GM21447 (cell line): ENCODE results near the gene EXD2.

Experiments used
- ATAC-seq: cut with Tn5 transposase; IDR thresholded peaks from one replicate; pipeline ENCODE4 v1.9.1; 2021; ENCODE audit not compliant: unreplicated experiment

Gene EXD2

DNA sequence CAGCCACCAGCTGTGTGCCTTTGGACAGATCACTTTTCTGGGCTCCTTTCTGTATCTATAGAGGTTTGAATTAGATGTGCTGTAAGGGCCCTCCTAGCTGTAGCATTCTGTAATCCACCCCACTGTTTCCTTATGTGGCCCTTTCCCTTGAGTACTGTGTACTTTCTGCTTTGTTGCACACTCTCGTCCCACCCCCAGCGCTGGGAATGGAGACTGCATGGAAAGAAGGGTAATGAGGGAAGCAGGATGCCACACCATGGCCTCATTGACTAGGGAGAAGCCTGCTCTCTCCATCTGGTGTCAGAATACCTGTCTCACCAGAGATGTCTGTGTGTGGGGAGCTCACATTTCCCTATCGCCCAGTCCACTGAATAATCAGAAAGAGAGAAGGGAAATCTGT lies 55.0 kb downstream of the EXD2 start:
- no peak for ATAC-seq

DNA sequence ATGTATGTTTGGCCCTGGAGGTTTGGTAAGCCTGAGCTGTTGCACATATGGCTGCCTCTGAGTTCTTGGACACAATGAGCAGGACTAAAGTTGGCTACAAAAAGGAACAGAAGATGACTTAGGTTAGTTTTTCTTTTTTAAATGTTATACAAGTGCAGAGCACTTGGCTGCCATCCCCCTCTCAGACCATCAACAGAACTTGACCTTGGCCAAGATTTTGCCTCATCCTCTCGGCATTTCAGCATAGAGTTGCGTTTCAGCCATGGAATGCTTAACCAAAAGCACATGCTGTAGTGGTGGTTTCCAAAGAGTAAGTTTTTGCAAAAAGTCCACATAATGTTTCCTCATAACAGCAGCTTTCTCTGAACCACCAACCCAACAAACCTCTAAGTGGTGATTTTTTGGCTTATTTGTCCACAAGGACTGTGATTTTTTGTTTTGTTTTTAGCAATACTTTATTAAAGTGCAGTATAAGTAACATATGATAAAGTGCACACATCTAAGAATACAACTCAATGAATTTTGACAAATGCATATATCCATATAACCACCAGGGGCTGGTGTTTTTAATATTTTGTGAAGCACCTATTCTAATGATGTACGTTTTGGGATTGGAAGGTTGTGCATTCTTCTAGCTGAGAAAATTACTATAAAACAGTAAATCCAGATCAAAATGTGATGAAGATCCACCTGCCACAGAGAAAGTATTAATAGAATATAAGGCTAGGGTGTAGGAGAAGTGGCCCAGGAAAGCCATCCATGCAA lies 56.6 kb downstream of the EXD2 start:
- ATAC-seq, result no peak

DNA sequence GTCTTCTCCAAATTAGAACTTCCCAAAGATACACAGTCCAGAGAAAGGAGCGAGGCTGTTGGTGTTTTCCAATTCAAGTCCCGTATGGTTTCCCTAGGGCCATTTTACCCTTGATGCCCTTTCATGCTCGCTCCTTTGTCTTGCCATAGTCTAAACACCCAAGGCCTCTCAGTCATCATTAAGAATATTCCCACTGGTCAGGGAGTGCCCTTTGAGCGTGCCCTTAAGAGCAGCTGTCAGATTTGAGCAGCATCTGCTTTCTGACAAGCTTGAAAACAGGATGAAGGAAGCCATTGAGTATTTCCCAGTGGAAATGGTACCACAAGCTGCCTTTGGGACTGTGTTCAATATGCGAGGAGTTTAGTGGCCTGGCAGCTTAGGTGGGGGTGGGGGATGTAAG lies 58.3 kb downstream of the EXD2 start:
- no peak for ATAC-seq

DNA sequence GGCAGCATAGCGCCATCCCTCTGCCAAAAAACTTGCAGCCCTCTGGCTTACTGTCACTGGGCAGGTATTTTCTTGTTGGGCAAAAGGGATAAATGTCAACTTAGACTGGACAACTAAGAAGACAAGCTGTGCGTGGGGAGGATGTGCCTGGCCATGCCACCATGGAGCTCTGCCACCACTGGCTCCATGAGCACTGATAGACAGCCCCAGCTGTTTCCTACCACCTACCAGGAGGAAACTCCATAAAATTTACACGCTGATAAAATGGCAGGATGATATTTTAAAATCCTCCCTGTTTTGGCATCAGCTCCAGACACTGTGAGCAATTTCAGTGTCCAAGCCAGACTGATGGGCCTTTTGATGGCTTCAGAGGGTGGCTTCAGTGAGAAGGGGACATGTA lies 61.6 kb downstream of the EXD2 start:
- ATAC-seq, result no peak

DNA sequence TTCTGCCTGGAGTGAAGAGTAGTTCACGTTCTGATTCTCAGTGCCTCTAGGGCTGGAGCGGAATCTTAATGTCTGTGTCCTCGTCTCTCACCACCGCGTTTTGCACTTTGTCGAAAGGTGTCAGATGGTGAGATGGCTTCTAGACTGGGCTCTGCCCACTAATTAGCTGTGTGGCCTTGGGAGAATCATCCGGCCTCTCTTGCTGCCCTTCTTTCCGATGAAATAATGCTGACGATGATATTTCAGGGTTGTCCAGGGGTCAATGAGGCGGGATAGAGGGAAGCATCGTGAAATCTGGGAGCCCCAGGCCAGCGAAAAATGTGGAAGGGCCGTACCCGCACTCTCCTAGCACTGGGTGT lies 67.8 kb downstream of the EXD2 start:
- no peak for ATAC-seq

DNA sequence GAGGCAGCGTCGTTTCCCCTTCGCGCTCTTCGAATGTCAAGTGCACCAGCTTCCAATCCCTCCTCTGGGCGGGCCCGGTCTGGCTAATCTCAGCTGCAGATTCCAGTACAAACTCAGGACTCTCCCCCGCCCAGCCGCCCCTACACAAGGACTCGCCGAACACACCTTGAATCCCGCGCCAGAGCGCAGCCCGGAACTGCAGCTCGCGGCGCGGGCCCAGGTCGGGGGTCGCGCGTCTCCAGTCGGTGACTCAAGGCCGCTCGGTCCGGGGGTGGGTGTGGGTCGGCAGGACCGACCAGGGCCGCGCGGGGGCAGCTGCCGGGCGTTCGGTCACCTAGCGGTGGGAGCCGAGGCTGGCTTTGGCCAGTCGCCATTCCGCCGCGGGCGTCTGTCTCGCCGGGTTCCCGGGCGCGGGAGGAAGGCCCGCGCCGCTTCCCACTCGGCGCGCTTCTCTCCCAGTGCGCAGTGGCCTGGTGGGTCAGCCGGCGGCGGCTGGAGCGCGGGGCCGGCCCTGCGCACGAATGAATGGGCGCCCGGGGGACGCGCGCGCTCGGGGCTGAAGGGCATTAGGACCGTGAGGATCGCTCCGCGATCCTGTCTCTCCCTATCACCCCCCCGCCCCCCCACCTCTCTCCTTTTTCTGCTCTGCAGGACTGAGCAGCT lies 68.4 kb downstream of the EXD2 start, which contains the start of gene GALNT16:
Gene GALNT16, plus strand, starts transcription at position 632 of the 663 bp plus-strand sequence. CDS start 133 bp downstream, outside the sequence.
- no peak for ATAC-seq

DNA sequence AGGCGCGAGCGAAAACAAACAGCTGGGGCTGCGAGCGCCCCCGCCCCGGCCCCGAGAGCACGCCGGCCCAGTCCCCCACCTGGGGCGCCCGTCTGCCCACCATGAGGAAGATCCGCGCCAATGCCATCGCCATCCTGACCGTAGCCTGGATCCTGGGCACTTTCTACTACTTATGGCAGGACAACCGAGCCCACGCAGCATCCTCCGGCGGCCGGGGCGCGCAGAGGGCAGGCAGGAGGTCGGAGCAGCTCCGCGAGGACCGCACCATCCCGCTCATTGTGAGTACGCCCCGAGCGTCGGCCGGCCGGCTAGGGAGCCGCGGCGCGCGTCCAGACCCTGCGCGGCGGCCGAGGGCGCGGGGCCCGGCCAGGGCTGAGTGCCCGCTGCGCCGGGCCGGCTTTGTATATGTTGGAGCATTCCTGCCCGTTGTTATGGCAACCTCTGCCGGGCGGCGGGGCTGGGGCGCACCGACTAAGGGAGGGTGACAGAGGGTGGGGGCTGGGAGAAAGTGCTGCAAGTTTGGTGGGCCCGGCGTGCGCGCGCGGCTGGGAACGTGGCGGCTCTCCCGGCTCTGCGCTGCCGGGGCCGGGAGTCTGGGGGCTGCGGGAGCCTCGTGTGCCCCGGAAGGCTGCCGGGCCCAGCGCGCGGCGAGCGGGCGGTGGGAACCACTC lies 69.0 kb downstream of the EXD2 start:
- ATAC-seq, result no peak

DNA sequence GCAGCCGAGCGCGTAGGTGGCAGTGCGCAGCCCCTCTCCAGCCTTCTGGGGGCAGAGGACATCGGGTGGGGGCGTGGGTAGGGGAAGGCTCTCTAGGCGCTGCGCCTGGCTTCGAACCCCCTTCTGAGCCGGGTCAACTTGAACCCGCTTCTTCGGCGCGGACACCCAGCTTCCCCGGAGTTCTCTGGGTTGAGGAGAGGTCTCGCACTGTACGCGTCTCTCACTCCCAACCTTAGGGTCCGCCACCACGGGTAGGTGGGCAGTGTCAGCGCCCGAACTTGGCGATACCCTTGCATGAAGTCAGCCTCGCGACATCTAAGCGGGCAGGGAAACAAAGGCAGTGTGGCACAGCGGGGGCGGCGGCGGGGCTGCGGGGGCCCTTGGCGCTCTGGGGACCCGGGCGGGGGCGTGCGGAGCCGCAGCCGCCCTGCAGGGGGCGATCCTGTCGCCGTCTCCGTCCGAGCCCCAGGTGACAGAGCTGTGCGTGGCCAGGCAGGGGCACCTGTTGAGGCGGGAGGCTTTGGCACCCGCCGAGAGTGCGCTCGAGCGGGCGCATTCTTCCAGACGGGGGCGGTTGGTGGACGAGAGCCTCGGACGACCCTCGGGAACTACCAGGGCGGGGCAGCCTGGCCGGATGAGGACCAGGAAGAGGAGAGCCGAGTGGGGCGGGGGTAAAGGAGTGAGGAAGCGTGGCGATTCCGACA lies 69.7 kb downstream of the EXD2 start:
- ATAC-seq, result no peak

DNA sequence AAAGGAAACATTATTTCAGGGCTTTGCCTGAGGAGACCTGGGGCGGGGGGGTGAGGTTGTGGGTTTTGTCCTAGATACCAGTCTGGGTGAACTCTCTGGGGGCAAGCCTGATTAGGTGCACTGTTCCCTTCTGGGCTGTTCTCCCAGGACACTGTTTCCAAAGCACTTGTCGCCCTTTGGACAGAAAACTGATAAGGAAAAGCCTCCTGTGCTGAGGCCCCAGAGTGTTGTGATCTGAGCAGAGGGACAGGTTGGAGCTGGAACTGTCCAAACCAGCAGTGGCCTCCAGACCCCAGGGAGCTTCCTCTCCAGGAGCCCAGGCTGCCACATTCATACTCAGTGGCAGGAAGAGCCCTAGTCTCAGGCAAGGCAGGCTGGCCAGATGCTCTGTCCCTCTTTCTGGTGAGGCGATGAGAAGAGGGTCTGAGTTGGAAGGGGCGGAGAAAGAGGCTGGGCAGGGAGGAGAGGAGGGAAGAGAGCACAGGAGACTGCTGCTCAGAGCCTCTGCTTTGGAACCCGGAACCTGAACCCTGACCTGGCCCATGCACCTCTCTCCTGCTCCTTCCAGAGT lies 70.5 kb downstream of the EXD2 start:
- ATAC-seq, result no peak

DNA sequence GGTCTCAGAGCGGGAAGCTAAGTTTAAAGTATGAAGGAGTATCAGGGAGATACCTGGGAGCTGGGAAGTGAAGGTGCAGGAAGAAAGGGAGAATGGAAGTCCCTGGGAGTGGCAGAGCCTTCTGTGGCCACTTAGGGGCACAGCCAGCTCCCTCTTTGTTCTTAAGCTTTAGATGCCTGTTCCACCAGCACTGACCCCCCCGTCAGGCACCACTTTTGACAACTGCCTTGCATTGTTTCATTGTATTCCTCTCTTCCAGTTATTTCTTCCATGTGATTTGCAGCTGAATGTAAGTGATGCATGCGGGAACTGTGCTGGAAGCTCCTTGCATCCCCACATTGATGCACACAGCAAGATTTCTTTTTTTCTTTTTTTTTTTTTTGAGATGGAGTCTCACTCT lies 71.2 kb downstream of the EXD2 start:
- ATAC-seq, result no peak

DNA sequence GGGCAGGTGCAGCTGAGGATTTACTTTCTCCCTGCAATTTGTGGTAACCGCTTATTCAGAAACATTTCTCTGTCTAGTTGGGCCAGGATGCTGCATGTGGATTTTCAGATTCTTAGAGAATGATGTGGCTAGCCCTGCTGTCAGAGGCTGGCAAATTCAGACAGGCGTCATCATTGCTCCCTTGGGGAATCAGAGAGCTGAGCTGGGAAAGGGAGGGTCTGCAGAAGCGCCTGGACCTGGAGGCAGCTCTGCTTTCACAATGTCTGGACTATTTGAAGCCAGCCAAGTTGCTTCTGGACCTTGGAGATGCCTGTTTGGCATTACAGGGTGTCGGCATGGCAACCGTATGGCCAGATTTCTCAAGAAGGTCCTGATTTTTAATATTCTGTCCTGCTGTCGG lies 72.1 kb downstream of the EXD2 start:
- no peak for ATAC-seq

DNA sequence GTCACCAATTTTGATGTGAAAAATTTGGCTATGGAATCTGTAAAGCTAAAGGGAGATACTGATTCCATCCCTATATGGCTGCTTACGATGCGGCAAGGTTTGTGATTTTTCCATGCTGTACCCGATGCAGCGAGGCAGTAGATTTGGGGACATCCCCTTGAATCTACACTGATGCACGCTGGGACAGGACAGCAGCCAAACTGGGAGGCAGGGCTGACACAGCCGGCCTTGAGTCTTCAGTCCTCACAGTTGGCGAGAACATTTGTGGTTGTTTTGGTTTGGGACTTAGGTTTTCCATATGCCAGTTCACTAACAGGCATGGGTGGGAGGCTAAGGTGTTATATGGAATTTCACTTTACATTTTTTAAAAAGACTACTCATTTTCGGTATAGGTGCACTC lies 72.5 kb downstream of the EXD2 start:
- no peak for ATAC-seq

DNA sequence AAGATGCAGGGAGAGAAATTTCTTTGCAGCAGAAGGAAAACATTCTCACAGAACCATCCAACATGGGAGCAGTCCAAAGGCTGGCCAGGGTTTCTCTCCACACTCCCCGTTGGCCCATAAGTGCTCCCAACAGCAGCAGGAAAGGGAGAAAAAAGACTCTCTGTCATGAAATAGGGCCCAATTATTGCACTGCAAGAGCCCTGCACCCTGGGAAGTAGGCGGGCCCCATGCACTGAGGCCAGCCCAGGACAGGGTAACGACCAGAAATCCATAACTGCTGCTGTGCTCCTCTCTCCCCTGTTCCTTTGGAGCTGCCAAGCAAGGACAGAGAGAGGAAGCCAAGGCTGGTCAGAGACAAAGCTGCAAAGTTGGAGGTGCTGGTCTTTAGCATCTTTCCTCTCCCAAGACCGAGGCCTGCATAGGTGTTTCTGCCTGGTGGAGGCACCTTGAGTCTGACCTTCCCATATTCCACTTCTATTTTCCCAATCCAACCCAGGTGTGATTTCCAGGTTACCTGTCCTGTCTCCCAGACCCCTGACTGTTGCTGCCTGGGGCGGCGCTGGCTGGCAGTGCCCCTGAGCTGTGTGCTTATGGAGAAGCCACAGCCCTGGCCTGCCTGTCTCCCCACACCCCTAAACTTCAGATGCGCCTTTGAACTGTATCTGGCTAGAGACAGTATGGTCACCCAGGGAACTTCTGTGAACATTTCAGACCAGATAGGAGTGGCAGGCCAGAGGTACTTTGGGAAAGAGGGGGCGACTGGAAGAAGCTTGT lies 75.5 kb downstream of the EXD2 start:
- no peak for ATAC-seq

DNA sequence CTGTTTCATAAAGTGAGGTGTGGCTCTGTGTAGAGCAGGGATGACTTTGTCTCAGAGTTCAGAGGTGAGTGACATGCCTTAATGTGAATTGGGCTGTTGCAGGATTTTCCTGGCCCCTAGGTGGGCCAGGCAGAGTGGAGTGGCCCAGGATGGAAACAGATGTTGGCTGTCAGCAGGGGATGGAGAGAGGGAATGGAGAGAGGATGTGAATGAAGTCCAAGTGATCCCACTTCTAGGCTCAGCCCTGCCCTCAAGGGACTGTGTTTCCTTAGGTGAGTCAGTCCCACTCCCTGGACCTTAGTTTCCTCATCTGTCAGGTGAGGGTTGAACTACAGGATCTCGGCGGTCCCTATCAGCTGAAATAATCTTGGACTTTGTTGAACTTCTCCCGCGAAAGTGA lies 76.2 kb downstream of the EXD2 start:
- ATAC-seq, result no peak

DNA sequence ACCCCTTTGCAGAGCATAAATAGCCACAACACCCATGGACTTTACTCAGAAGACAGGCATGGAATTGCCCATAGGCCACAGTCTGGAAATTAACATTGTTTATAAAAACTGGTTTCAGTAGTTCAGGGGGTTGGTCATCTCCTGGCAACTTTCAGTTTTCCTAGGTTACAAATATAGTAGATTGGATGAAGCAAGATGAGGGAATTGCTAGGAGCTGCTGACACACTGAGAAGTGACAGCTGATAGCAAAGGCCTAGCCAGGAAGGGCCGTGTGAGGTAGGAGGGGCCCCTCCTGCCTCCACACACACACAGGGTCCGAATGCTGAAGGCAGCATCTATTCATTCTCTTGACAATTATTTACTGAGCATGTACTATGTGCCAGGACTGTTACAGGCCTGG lies 76.9 kb downstream of the EXD2 start:
- ATAC-seq, result no peak

DNA sequence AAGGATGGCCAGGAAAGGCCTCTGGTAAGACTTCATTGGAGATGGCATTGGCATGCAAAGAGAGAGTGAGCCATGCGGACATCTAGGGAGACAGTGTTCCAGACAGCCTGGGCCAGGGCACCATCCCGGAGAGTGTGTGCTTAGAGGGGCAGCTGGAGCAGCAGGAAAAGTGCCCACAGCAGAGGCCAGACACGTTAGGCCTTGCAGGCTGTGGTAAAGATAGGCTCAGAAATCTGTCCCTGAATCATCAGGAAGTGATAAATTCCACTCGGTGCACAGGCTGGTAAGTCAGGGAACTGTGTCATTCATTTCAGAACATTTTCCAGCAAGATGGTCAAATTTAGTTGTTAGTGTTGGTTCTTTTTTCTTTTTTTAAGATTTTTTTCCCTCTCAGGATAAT lies 77.5 kb downstream of the EXD2 start:
- ATAC-seq, result no peak

DNA sequence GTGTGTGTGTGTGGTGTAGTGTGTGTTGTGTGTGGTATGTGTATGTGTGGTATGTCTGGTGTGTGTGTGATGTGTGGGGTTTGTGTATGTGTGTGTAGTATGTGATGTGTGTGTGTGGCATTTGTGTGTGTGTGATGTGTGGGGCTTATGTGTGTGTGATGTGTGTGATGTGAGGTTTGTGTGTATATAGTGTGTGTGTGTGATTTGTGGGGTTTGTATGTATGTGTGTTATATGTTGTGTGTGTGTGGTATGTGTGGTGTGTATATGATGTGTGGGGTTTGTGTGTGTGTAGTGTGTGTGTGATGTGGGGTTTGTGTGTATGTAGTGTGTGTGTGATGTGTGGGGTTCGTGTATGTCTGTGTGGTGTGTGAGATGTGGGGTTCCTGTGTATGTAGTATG lies 78.1 kb downstream of the EXD2 start:
- no peak for ATAC-seq

DNA sequence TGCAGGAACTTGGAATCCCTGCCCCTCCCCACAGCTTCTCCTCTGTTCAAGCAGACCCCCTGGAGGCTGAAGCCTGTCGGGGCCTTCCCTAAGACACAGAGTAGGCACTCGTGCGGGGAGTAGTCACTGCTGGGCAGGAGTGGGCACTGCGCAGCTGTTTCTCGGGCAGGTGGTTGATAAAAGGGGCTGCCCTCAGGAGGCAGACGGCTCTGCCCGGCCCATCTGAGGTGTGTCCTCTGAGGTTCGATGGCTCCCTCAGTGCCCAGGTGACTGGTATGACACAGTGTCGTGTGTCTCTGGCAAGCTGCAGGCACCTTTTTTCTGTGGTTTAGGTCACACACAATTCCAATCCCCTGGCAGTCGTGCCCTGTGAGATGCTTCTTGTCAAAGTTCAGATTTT lies 78.8 kb downstream of the EXD2 start:
- ATAC-seq, result no peak

DNA sequence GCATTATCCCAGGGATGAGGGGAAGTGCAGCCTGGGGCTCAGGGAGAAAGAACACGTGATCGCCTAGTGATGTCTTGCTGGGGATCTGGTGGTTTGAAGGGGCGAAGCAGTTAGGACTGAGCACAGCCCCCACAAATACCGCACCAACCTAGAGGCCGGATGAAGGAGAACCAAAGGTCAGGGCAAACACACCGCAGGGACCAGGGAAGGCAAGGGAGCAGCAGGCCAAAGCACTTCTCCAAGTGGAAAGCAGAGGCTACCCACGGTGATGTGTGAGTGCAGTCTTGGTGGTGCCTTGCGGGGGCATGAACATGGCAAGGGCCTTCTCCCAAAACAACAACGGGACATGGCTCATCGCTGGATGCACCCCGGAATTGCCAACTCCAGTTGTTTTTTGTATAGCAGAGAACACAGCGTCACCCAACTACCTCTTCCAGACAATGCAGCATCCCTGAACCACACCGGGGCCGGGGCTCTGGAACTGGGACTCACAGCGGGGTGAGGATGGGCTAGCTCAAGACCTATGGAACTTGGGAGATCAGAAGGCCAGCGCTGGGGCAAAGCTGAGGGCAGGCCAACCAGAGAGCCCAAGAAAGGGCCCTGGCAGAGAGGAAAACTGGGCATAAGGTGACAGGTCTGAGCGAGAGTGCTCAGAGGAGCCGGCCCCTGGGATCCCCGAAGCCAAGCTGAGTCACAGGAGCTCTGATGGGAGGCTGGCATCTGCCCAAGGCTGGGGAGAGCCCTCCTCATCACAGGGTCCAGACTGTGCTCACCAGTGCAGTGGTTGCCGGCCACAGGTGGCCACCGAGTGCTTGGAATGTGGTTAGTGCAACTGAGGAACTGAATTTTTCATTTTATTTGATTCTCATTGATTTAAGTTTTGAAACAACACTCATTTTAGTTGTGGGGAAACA lies 79.8 kb downstream of the EXD2 start:
- no peak for ATAC-seq

DNA sequence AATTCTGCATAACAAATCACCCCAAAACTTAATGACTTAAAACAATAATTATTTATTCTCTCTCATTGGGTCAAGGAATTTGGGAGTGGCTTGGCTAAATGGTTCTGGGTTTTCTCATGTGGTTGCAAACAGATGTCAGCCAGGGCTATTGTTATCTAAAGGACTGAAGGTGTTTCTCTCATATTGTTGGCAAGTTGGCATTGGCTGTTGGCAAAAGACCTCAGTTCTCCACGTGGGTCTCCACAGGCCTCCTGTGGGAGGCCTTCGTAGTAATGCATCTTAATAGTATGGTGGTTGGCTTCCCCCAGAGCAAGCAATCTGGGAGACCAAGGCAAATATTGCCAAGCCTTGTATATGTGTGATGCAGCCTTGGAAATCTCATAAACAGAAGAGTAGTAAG lies 83.0 kb downstream of the EXD2 start:
- no peak for ATAC-seq
